PFSK-1 (cell line): Measurements from ENCODE around the gene KCNG2.

ENCODE experiments used
- POLR2AphosphoS5 ChIP-seq: IDR thresholded peaks from 2 replicates; pipeline ENCODE4 v1.6.1; 2012; ENCODE audit warnings: low read depth, mild to moderate bottlenecking, control low read depth, low read length, moderate library complexity
- TF ChIP-seq, protein P1 (sequence below), 2 experiments: IDR thresholded peaks; 2 replicates each; pipeline versions ENCODE4 v1.6.1 to v1.8.0; 2011 to 2012; ENCODE audit warnings: low read depth in 2 of 2, low read length in 2 of 2, control low read depth in 1 of 2, inconsistent platforms in 1 of 2, mild to moderate bottlenecking in 1 of 2, moderate library complexity in 1 of 2; ENCODE audit not compliant: insufficient read depth in 1 of 2

DNA sequence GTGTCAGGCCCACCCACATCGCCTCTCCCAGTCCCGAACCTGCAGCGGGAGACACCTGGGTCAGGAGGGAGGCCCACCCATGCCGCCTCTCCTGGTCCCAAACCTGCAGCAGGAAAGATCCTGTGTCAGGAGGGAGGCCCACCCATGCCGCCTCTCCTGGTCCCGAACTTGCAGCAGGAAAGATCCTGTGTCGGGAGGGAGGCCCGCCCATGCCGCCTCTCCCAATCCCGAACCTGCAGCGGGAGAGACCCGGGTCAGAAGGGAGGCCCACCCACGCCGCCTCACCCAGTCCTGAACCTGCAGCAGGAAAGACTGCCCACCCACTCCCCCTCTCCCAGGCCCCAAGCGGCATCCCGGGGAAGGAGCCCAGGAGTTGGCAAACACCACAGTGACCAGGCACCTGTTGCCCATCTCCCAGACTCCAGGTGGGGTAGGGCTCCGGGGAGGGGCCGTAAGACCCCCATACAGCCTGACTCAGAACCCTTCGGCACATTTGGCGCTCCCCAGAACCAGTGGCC is 145.9 kb downstream of the KCNG2 start:
- TF ChIP-seq, protein P1, sequence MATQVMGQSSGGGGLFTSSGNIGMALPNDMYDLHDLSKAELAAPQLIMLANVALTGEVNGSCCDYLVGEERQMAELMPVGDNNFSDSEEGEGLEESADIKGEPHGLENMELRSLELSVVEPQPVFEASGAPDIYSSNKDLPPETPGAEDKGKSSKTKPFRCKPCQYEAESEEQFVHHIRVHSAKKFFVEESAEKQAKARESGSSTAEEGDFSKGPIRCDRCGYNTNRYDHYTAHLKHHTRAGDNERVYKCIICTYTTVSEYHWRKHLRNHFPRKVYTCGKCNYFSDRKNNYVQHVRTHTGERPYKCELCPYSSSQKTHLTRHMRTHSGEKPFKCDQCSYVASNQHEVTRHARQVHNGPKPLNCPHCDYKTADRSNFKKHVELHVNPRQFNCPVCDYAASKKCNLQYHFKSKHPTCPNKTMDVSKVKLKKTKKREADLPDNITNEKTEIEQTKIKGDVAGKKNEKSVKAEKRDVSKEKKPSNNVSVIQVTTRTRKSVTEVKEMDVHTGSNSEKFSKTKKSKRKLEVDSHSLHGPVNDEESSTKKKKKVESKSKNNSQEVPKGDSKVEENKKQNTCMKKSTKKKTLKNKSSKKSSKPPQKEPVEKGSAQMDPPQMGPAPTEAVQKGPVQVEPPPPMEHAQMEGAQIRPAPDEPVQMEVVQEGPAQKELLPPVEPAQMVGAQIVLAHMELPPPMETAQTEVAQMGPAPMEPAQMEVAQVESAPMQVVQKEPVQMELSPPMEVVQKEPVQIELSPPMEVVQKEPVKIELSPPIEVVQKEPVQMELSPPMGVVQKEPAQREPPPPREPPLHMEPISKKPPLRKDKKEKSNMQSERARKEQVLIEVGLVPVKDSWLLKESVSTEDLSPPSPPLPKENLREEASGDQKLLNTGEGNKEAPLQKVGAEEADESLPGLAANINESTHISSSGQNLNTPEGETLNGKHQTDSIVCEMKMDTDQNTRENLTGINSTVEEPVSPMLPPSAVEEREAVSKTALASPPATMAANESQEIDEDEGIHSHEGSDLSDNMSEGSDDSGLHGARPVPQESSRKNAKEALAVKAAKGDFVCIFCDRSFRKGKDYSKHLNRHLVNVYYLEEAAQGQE (IDR thresholded peaks at IDR 0.05; ENCODE audit: insufficient read depth in 1 of 2, low read depth in 2 of 2, low read length in 2 of 2) = no peak
- no peak for TF ChIP-seq POLR2AphosphoS5
